Suppressor macrophage treated with lipopolysaccharide for 4 hours (primary cell): ENCODE measurements around the gene LCE2D.
"Not testable (repeated sequence)": the region's sequence is repeated elsewhere in the genome, so short reads cannot be mapped to it uniquely, and the experiment has no call there.

Experiments
- DNase-seq: peaks from one replicate; pipeline ENCODE4 v3.0.0-alpha.2; 2020

LCE2D gene

DNA sequence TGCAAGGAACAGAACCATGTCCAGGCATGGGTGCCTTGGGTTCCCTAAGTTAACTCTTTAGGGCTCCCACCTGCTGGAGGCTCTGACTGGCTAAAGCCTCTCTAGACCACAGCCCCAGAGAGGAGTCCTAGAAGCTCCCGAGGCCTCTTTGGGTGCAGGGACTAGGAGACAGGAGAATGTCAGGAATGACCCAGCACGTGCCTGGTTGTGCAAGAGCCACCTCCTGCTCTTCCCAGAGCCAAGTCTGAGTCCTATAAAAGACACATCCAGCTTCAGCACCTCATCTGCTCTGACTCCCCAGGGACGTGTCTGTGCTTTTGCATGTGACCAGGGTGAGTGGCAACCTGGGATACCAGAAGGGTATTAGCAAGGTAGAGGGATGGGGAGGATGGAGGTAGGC is at the start of gene LCE2D:
TSS of gene LCE2D (plus strand) at position 283 of the 400 bp plus-strand sequence. CDS start 726 bp downstream, outside the sequence.
- DNase-seq = no peak

GRCh38 chr1:152613511-152613910 is 49.7 kb upstream of the LCE2D start, which contains the start of gene LCE3B:
TSS of gene LCE3B (plus strand) at chr1:152613811. CDS start at chr1:152613811, 0 bp downstream.
- DNase-seq = no peak

- no peak for DNase-seq
These were observed 41.2 kb upstream of the LCE2D start for GRCh38 chr1:152621993-152622392.

DNA sequence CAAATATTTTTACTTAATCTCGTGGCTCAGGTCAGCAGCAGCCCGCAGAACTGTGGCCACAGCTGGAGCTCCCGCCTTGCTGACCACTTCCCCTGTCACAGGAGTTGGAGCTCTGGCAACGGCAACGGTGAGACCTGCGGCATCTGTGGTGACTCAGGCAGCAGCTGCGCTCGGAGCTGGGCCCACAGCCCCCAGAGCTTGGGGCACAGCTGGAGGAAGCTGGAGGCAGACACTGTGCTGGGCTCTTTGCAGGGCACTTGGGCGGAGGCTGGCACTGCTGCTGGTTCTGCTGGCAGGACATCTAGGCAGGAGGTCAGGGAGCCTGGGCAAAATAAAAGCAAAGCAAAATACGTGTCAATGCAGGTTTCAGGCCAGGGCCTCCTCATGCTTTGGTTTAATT is 40.4 kb upstream of the LCE2D start, which contains the start of gene LCE3A:
TSS of gene LCE3A (minus strand) at position 301 of the 400 bp plus-strand sequence. CDS start at position 301, 0 bp downstream.
- no peak for DNase-seq

- no peak for DNase-seq
These were observed 39.9 kb upstream of the LCE2D start for GRCh38 chr1:152623203-152623844.

- no peak for DNase-seq
These were observed 36.4 kb upstream of the LCE2D start for GRCh38 chr1:152626744-152627143.

GRCh38 chr1:152630596-152630995 is 32.6 kb upstream of the LCE2D start:
- no peak for DNase-seq

DNA sequence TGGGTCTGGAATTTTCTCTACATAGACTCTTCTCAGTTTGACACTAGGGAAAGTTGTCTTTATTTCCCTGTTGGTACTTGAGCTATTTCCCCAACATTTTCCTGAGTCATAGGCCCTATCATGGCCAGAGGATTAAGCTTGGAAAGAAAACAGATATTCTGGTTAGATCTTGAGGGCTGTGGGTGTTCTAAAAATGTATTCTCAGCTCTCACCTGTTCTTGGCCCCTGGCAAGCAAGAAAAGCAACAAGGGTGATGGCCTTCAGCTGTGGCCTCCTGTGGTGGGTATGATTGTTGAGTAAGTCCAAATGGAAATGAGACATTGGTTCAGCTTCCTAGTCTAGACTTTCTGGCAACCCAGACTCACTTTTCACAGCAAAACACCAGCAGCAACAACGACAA is 22.8 kb upstream of the LCE2D start:
- no peak for DNase-seq

DNA sequence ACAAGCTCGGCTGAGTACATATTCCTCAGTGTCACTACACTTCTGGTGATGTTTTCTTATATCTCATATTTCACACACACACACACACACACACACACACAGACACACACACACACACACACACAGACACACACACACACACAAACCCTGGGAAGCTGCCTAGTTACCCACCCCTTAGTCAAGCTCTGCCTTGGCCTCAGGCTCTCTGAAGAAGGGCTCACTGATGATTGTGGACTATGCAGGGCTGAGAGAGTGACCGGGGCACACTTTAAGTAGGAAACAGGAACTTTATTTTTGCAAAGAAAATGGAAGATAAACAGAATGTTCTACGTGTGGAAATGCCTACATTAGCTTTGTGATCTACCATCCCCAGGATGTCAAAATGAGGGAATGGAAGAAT is 19.2 kb upstream of the LCE2D start:
- DNase-seq = no peak

DNA sequence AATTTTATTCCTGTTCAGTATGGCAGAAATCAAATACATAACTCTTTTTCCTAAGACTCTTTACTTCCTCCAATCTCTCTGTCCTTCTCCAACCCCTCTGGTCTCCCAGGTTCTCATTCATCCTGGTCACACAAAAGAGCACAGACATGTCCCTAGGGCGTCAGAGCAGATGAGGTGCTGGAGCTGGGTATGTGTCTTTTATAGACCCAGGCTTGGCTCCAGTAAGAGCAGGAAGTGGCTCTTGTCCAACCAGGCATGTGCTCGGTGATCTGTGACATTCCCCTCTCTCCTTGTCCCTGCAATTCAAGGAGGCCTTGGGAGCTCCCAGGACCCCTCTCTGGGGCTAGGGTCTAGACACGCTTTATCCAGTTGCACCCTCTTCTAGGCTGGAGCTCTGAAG is 18.0 kb upstream of the LCE2D start:
- DNase-seq = no peak

DNA sequence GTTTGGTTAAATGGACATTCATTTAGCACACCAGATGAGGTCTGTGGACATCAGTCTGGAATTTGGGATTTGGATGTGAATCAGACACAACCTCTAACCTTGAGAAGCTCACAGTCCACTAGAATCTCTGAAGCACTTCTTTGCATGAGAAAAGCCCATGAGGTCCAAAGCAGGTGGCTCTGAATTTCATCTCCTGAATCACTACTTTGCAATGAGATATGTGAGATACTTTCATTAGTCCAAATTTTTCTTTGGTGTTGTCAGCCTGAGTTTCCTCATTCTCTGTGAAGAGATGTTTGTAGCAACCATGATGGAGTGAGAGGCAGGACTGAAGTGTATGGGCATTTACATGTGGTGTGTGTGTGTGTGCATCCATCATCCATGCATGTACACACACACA is 16.5 kb upstream of the LCE2D start:
- no peak for DNase-seq

- peak; percentile 79 for DNase-seq
These were observed 9.1 kb upstream of the LCE2D start for GRCh38 chr1:152654110-152654509.

- DNase-seq = no peak
These were observed 6.7 kb upstream of the LCE2D start for GRCh38 chr1:152656459-152656858.

- DNase-seq = no peak
These were observed 5.5 kb upstream of the LCE2D start for GRCh38 chr1:152657677-152658076.

DNA sequence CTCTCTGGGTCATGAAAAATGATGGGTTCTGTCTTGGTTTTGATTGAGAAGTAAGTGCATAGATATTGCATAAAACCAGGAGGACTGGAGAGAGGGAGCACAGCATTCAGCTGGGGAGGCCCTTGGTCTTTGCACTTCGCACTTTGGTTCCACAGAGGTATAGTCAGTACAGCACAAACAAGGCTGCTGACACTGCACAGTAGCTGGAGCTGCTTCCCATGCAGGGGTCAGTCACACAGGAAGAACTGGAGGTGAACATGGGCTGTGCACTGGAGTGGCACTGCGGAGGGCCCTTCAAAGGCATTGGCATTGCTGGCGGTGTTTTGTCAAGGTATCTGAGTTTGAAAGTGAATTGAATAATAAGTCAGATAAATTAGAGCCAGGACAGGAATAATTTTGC is 4.5 kb upstream of the LCE2D start:
- DNase-seq = no peak

DNA sequence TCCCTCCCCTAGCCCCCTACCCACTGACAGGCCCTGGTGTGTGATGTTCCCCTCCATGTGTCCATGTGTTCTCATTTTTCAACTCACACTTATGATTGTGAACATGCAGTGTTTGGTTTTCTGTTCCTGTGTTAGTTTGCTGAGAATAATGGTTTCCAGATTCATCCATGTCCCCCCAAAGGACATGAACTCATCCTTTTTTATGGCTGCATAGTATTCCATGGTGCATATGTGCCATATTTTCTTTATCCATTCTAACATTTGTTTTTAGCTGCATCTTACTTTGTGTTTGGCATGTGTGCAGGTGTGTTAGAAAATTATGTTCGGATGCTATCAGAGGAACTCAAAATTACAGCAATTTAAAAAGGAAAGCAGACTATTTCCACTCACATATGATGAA is 3.0 kb downstream of the LCE2D start:
- not testable (repeated sequence) for DNase-seq

- DNase-seq = no peak
These were observed 4.5 kb downstream of the LCE2D start for GRCh38 chr1:152667648-152668047.

- no peak for DNase-seq
These were observed 9.8 kb downstream of the LCE2D start for GRCh38 chr1:152673016-152673415.

DNA sequence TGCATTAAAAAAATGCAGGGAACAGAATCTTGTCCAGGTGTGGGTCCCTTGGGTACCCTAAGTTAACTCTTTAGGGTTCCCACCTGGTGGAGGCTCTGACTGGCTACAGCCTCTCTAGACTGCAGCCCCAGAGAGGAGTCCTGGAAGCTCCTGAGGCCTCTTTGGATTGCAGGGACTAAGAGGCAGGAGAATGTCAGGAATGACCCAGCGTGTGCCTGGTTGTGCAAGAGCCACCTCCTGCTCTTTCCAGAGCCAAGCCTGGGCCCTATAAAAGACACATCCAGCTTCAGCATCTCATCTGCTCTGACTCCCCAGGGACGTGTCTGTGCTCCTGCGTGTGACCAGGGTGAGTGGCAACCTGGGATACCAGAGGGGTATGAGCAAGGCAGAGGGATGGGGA is 11.8 kb downstream of the LCE2D start, which contains the start of gene LCE2C:
TSS of gene LCE2C (plus strand) at position 297 of the 400 bp plus-strand sequence. CDS start 737 bp downstream, outside the sequence.
- not testable (repeated sequence) for DNase-seq

DNA sequence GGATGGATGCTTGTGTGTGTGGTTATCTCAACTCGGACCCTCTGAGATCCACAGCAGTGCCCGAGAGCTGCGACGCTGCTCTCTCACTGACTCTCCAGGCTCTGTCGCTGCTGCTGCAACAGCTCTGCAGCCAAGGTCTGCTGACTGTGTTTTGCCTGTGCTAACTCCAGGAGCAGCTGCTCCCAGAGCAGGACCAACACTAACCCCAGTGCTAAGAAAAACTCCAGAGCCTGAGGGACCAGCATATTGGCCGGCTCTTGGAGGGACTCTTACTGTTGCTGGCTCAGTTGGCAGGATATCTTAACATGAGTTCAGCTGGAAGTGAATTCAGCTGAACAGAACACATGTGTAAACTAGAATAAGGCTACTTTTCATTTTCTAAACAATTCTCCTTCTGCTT is 16.3 kb downstream of the LCE2D start:
- DNase-seq = no peak

GRCh38 chr1:152681616-152682015 is 18.4 kb downstream of the LCE2D start:
- DNase-seq = no peak

- DNase-seq = no peak
These were observed 20.7 kb downstream of the LCE2D start for GRCh38 chr1:152683846-152684245.

GRCh38 chr1:152685823-152686222 is 22.6 kb downstream of the LCE2D start, which contains the start of gene LCE2B:
TSS of gene LCE2B (plus strand) at chr1:152686123. CDS start at chr1:152686844, 721 bp downstream.
- not testable (repeated sequence) for DNase-seq

DNA sequence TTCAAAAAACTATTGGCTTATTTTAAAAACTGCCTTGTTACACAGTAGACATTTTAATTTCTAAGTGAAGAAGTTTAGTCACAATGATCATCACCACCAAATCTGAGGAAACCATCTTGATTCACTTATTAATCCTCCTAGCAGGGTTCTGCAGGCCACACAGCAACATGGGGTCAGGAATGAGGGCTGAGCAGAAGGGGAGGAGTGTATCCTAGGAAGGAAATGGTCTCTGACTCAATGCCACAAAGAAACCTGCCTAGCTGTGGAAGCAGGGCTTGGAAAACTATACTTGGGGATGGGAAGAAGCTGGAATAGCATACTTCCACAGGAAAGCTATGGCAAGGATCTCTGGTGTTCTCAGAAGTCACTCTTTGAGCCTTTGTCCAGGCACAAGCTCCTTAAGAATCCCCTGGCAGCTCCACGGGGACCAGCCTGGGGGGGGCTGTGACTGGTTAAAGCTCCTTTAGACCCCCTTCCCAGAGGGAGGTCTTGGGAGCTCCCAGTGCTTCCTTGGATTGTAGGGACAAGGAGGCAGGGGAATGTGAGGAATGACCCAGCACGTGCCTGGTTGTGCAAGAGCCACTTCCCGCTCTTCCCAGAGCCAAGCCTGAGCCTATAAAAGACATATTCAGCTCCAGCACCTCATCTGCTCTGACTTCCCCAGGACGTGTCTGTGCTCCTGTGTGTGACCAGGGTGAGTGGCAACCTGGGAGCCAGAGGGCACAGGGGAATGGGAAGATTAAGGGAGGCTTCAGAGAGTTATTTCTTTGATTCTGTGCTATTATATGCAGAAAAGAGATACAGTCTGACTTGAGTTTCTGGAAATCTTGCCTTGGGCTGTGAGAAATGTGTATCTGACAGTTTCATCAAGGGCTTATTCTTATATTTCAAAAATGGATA is 34.8 kb downstream of the LCE2D start, which contains the start of gene LCE2A:
TSS of gene LCE2A (plus strand) at position 645 of the 900 bp plus-strand sequence. CDS start 557 bp downstream, outside the sequence.
- DNase-seq = no peak
